CD1c-positive myeloid dendritic cell (primary cell): ENCODE results near the gene CAPN8.
"Not testable (repeated sequence)": the region's sequence is repeated elsewhere in the genome, so short reads cannot be mapped to it uniquely, and the experiment has no call there.

Experiments
- DNase-seq: peaks from one replicate; pipeline ENCODE4 v3.0.0-alpha.2; 2016; ENCODE audit errors: extremely low spot score

The CAPN8 gene

GRCh38 chr1:223525957-223526356, 139.5 kb downstream of the CAPN8 start:
- DNase-seq = no peak

GRCh38 chr1:223525546-223525945, 140.0 kb downstream of the CAPN8 start:
- no peak for DNase-seq

- DNase-seq = no peak
Observed at GRCh38 chr1:223524930-223525451, 140.5 kb downstream of the CAPN8 start.

- no peak for DNase-seq
Observed at GRCh38 chr1:223521150-223521549, 144.4 kb downstream of the CAPN8 start.

GRCh38 chr1:223520200-223520599, 145.3 kb downstream of the CAPN8 start:
- DNase-seq = no peak

- DNase-seq = no peak
Observed at GRCh38 chr1:223519116-223519515, 146.4 kb downstream of the CAPN8 start.

- DNase-seq = not testable (repeated sequence)
Observed at GRCh38 chr1:223518553-223518952, 146.9 kb downstream of the CAPN8 start.

- no peak for DNase-seq
Observed at GRCh38 chr1:223515926-223516325, 149.6 kb downstream of the CAPN8 start.

GRCh38 chr1:223515421-223515820, 150.1 kb downstream of the CAPN8 start:
- DNase-seq = no peak

- no peak for DNase-seq
Observed at GRCh38 chr1:223514644-223515043, 150.9 kb downstream of the CAPN8 start.

GRCh38 chr1:223513309-223513708, 152.2 kb downstream of the CAPN8 start:
- no peak for DNase-seq

- DNase-seq = no peak
Observed at GRCh38 chr1:223512057-223512456, 153.4 kb downstream of the CAPN8 start.

GRCh38 chr1:223508796-223509195, 156.7 kb downstream of the CAPN8 start:
- no peak for DNase-seq

- DNase-seq = no peak
Observed at GRCh38 chr1:223504741-223505140, 160.8 kb downstream of the CAPN8 start.

GRCh38 chr1:223503348-223503747, 162.2 kb downstream of the CAPN8 start:
- no peak for DNase-seq

- DNase-seq = no peak
Observed at GRCh38 chr1:223500560-223501425, 164.7 kb downstream of the CAPN8 start.

GRCh38 chr1:223496883-223497282, 168.6 kb downstream of the CAPN8 start:
- DNase-seq = no peak

GRCh38 chr1:223494926-223495645, 170.4 kb downstream of the CAPN8 start:
- DNase-seq = no peak

GRCh38 chr1:223492044-223492443, 173.5 kb downstream of the CAPN8 start:
- no peak for DNase-seq
